Immature natural killer cell (primary cell): ENCODE results near the gene YLPM1. TPM values are rescaled to one million over a fixed set of nuclear protein-coding genes. Genes with fewer than 3 reads are reported as not detected.

ENCODE experiments used
- DNase-seq, 3 donors: peaks; one replicate each; pipeline ENCODE4 v3.0.0; 2022; ENCODE audit warnings: mixed read lengths in 1 of 3
- H3K27ac Mint-ChIP-seq, 6 donors: one replicate each; pipeline ENCODE4 v1.8.0; 2020; ENCODE audit warnings: mixed read lengths in 6 of 6, mild to moderate bottlenecking in 5 of 6, inconsistent platforms in 4 of 6, moderate library complexity in 3 of 6
- H3K27me3 Mint-ChIP-seq, 3 donors: one replicate each; pipeline ENCODE4 v1.8.0; 2020 to 2021; ENCODE audit warnings: low read depth in 3 of 3, mild to moderate bottlenecking in 3 of 3, mixed read lengths in 3 of 3, moderate library complexity in 3 of 3, inconsistent platforms in 1 of 3
- H3K36me3 Mint-ChIP-seq, 3 donors: one replicate each; pipeline ENCODE4 v1.8.0; 2020; ENCODE audit warnings: mixed read lengths in 3 of 3, inconsistent platforms in 2 of 3, mild to moderate bottlenecking in 2 of 3
- H3K4me1 Mint-ChIP-seq, 2 donors: one replicate each; pipeline ENCODE4 v1.8.0; 2020; ENCODE audit warnings: inconsistent platforms in 2 of 2, mild to moderate bottlenecking in 2 of 2, mixed read lengths in 2 of 2, moderate library complexity in 1 of 2
- H3K4me3 Mint-ChIP-seq, 5 donors: one replicate each; pipeline ENCODE4 v1.8.0; 2020; ENCODE audit warnings: mild to moderate bottlenecking in 5 of 5, mixed read lengths in 5 of 5, inconsistent platforms in 3 of 5, moderate library complexity in 3 of 5
- H3K9me3 Mint-ChIP-seq, 6 donors: one replicate each; pipeline ENCODE4 v1.8.0; 2020; ENCODE audit warnings: mild to moderate bottlenecking in 6 of 6, mixed read lengths in 6 of 6, inconsistent platforms in 4 of 6, moderate library complexity in 3 of 6
- polyA plus RNA-seq, 3 donors: library from polyadenylated mRNA; unstranded; fragments of 300-500 nt; fragmentation: Illumina TruSeq; gene quantifications; one replicate each; pipeline ENCODE4 v1.2.3, GENCODE V29; 2021

Gene YLPM1, protein sequence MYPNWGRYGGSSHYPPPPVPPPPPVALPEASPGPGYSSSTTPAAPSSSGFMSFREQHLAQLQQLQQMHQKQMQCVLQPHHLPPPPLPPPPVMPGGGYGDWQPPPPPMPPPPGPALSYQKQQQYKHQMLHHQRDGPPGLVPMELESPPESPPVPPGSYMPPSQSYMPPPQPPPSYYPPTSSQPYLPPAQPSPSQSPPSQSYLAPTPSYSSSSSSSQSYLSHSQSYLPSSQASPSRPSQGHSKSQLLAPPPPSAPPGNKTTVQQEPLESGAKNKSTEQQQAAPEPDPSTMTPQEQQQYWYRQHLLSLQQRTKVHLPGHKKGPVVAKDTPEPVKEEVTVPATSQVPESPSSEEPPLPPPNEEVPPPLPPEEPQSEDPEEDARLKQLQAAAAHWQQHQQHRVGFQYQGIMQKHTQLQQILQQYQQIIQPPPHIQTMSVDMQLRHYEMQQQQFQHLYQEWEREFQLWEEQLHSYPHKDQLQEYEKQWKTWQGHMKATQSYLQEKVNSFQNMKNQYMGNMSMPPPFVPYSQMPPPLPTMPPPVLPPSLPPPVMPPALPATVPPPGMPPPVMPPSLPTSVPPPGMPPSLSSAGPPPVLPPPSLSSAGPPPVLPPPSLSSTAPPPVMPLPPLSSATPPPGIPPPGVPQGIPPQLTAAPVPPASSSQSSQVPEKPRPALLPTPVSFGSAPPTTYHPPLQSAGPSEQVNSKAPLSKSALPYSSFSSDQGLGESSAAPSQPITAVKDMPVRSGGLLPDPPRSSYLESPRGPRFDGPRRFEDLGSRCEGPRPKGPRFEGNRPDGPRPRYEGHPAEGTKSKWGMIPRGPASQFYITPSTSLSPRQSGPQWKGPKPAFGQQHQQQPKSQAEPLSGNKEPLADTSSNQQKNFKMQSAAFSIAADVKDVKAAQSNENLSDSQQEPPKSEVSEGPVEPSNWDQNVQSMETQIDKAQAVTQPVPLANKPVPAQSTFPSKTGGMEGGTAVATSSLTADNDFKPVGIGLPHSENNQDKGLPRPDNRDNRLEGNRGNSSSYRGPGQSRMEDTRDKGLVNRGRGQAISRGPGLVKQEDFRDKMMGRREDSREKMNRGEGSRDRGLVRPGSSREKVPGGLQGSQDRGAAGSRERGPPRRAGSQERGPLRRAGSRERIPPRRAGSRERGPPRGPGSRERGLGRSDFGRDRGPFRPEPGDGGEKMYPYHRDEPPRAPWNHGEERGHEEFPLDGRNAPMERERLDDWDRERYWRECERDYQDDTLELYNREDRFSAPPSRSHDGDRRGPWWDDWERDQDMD (N-terminal part only)
- 10 to 100 TPM in 1 of 3 donors, 1 to 10 TPM in 2; 3.8 to 17.2 (median 4.8) TPM for polyA plus RNA-seq

DNA sequence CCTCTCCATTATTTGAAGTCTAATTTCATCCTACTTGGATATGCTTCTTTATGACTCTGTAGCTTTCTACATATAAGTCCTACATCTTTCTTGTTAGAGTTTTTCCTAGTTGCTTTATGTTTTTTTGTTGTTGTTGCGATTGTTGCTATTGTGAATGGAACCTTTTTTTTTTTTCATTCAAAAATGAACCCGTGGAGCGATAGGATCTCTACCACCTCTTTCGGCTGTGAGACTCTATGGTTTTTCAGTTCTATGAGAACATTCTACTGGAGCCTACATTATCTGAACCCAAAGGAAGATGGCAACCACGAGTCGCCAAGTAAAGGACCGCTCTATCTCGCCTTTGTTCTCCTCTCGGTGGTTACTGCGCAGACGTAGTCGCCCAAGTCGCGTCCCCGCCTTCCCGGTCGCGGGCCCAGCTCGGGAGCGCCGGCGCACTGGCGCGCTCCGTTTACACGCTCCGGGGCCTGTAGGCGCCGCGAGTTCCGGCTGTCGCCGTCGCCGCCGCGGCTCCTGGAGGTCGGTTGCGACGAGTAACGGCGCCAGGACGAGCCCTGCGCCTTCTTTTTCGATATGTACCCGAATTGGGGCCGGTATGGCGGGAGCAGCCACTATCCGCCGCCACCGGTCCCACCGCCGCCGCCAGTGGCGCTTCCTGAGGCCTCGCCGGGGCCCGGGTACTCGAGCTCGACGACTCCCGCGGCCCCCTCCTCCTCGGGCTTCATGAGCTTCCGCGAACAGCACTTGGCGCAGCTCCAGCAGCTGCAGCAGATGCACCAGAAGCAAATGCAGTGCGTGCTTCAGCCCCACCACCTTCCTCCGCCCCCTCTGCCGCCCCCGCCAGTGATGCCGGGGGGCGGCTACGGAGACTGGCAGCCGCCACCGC lies at the start of gene YLPM1:
Gene YLPM1, plus strand, starts transcription at position 400 of the 886 bp plus-strand sequence. Its CDS starts 174 bp downstream, at position 574.
- Mint-ChIP-seq H3K4me3 (peak within 1 kb of the TSS; percentile 79 to 92 (median 85)), H3K27me3 (peaks cover 0 to 2% (median 0%) of the 10 kb centered on the region in 3 donors), H3K4me1 (peaks cover 51% of the 10 kb centered on the region in 2 donors), H3K9me3 (no peaks in the 10 kb centered on the region), H3K27ac (peak within 1 kb of the TSS; percentile 85 to 98 (median 96)), H3K36me3 (peaks cover 0 to 4% (median 4%) of the 10 kb centered on the region in 3 donors)
- peak; percentile 94 to 97 (median 97) for DNase-seq

DNA sequence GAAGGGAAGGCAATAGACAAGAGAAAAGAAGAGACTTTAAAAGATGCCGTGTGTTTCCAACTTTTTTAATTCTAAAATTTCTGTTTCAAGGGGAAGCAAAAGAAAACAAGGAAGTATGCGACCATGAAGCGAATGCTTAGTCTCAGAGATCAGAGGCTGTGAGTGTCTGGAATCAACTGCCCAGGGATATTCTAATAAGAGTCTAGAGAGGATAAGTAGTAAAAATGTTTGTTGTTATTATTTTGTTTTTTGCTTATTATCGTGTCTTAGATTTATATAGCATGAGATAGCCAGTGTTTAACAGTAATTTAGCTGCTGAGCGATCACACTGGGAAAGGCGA lies 49.8 kb upstream of the YLPM1 start:
- DNase-seq: no peak
- Mint-ChIP-seq H3K4me3 (peak overlapping the region; percentile 91 to 100 (median 95)), H3K9me3 (no peaks in the 10 kb centered on the region), H3K36me3 (peaks cover 7 to 18% (median 18%) of the 10 kb centered on the region in 3 donors), H3K4me1 (peaks cover 47 to 57% of the 10 kb centered on the region in 2 donors), H3K27me3 (peaks cover 0 to 5% (median 3%) of the 10 kb centered on the region in 3 donors), H3K27ac (peak overlapping the region; percentile 96 to 99 (median 98))

DNA sequence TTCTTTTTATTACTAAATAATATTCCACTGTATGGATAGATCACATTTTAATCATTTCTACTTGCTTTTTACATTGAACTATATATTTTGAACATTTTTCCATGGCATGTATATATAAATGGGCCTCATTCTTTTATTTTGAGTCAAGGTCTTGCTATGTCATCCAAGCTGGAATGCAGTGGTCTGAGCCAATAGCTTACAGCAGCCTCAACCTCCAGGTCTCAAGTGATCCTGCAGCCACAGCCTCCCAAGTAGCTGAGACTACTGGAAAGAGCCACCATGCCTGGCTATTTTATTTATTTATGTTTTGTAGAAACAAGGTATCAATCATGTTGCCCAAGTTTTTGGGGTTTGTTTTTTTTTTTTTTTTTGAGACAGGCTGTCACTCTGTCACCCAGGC lies 42.6 kb upstream of the YLPM1 start:
- no peak overlapping the region for H3K4me3 Mint-ChIP-seq
- H3K27me3 Mint-ChIP-seq: peaks cover 0 to 3% (median 0%) of the 10 kb centered on the region in 3 donors
- no peak overlapping the region for H3K27ac Mint-ChIP-seq
- no peaks in the 10 kb centered on the region for H3K9me3 Mint-ChIP-seq
- peaks cover 3 to 4% of the 10 kb centered on the region in 2 donors for H3K4me1 Mint-ChIP-seq
- H3K36me3 Mint-ChIP-seq: peaks cover 21 to 37% (median 27%) of the 10 kb centered on the region in 3 donors
- DNase-seq: no peak

DNA sequence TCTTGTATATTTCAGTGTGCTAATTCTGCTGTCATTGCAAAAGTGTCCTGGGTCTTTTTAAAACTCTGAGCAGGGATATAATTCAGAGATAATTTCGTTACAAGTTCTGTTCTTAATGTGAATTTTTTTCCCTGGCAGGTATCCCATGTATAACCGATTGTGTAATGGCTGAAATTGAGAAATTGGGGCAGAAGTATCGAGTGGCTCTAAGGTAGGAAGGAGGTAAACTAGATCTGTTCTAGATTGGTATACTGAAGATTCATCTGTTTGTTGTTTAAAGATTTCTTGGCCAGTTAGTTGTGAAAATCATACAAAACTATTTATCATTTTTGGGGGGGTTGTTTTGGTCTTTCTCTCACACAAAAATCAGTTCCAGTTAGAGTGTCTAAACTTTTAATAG lies 40.0 kb upstream of the YLPM1 start:
- Mint-ChIP-seq H3K4me3 (no peak overlapping the region), H3K9me3 (no peaks in the 10 kb centered on the region), H3K27me3 (peaks cover 0 to 3% (median 0%) of the 10 kb centered on the region in 3 donors), H3K27ac (no peak overlapping the region), H3K36me3 (peaks cover 13 to 26% (median 21%) of the 10 kb centered on the region in 3 donors), H3K4me1 (no peaks in the 10 kb centered on the region)
- DNase-seq: no peak

DNA sequence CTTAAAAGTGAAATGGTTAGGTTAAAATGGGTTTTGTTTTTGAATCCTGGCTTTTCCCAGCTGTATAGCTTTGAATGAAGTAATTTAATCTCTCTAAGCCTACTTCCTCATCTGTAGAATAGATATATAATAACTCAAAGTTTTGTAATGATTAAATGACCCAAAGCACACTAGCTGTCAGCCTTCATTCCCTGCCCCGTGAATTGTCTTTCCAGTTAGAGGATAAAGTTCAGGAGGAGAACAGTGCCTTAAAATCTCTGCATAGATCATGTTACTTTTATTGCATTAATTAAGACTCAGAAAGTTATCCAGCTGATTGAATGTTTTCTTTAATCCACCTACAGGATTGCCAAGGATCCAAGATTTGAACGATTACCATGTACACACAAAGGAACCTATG lies 30.7 kb upstream of the YLPM1 start:
- Mint-ChIP-seq H3K4me3 (no peak overlapping the region), H3K4me1 (no peaks in the 10 kb centered on the region), H3K9me3 (no peaks in the 10 kb centered on the region), H3K36me3 (peaks cover 11 to 36% (median 11%) of the 10 kb centered on the region in 3 donors), H3K27ac (no peak overlapping the region), H3K27me3 (no peaks in the 10 kb centered on the region)
- no peak for DNase-seq

DNA sequence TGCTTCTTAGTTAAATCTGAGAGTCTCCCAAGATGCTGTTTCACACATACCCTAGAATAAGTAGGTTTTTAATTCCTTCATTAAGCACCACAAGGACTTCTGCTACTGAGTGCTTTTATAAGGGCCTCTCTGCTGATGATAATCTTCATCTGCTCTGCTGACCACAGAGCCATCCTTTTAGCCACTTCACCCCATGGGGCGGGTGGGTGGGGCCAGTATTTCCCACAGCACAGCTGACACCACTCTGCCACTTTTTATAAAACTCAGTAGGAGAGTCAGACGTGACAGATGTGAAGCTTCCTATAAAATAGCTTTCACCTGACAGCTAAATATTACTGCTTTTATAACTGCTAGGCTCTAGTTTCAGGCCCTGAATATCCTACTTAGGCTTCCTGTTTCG lies 29.9 kb upstream of the YLPM1 start:
- Mint-ChIP-seq H3K36me3 (peaks cover 11 to 35% (median 11%) of the 10 kb centered on the region in 3 donors), H3K9me3 (no peaks in the 10 kb centered on the region), H3K4me3 (no peak overlapping the region), H3K27ac (no peak overlapping the region), H3K4me1 (no peaks in the 10 kb centered on the region), H3K27me3 (no peaks in the 10 kb centered on the region)
- no peak for DNase-seq

DNA sequence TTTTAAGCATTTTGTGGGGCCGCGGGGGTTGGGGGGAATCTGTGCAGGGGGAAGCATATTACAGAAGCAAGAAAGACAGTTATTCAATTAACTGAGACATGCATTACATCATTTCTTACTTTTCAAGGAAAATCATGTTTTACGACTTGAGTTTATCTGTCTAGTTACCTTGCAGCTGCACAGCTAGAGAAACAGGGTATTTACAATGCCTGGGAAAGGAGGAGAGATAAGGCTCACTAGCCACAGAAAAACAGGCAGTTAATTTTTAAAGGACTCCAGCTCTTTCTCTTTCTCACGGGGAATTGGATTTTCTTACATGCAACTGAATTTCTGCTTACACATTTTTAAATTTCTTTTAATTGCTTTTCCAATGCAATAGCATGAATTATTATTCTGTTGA lies 28.0 kb upstream of the YLPM1 start:
- Mint-ChIP-seq H3K4me3 (no peak overlapping the region), H3K36me3 (peaks cover 11 to 36% (median 14%) of the 10 kb centered on the region in 3 donors), H3K4me1 (no peaks in the 10 kb centered on the region), H3K9me3 (no peaks in the 10 kb centered on the region), H3K27me3 (no peaks in the 10 kb centered on the region), H3K27ac (peak overlapping the region in 1 of 6 donors; percentile 7)
- no peak for DNase-seq

DNA sequence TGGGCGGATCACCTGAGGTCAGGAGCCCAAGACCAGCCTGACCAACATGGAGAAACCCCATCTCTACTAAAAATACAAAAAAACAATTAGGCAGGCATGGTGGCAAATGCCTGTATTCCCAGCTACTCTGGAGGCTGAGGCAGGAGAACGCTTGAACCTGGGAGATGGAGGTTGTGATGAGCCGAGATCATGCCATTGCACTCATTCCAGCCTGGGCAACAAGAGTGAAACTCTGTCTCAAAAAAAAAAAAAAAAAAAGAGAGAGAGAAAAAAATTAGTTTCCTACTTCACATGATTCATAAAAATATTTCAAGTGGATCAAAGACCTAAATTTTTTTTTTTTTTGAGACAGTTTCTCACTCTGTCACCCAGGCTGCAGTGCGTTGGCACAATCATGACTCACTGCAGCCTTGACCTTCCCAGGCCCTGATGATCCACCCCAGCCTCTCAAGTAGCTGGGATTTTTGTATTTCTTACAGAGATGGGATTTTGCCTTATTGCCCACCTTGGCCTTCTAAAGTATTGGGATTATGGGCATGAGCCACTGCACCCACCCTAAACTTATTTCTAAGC lies 25.3 kb upstream of the YLPM1 start:
- H3K4me1 Mint-ChIP-seq: no peaks in the 10 kb centered on the region

DNA sequence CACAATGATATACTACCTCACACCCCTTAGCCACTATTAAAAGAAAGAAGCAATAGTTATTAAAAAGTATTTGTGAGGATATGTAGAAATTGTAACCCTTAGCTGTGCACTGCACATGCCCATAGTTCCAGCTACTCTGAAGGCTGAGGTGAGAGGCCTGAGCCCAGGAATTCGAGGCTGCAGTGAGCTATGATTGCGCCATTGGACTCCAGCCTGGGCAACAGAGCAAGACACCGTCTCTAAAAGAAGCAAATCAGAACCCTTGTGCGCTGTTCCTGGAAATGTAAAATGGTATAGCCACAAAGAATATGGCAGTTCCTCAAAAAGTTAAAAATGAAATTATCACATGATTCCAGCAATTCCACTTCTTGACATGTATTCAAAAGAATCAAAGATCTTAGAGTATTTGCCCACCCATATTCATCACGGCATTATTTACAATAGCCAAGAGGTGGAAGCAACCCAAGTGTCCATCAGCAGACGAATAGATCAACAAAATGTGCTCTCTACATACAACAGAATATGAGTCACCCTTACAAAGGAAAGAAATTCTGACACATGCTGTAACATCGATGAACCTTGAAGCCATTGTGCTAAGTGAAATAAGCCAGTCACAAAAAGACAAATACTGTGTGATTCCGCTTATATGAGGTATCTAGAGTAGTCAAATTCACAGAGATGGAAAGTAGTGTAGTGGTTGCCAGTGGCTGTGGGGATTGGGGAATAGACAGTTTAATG lies 23.7 kb upstream of the YLPM1 start:
- DNase-seq: no peak
- Mint-ChIP-seq H3K27me3 (no peaks in the 10 kb centered on the region), H3K27ac (no peak overlapping the region), H3K4me3 (no peak overlapping the region), H3K9me3 (no peaks in the 10 kb centered on the region), H3K4me1 (no peaks in the 10 kb centered on the region), H3K36me3 (peaks cover 7 to 24% (median 8%) of the 10 kb centered on the region in 3 donors)

More for the DNA sequence above, 25.3 kb upstream of the YLPM1 start:
- DNase-seq: no peak
- Mint-ChIP-seq H3K9me3 (no peaks in the 10 kb centered on the region), H3K27ac (no peak overlapping the region), H3K27me3 (no peaks in the 10 kb centered on the region), H3K36me3 (peaks cover 11 to 29% (median 14%) of the 10 kb centered on the region in 3 donors), H3K4me3 (no peak overlapping the region)

DNA sequence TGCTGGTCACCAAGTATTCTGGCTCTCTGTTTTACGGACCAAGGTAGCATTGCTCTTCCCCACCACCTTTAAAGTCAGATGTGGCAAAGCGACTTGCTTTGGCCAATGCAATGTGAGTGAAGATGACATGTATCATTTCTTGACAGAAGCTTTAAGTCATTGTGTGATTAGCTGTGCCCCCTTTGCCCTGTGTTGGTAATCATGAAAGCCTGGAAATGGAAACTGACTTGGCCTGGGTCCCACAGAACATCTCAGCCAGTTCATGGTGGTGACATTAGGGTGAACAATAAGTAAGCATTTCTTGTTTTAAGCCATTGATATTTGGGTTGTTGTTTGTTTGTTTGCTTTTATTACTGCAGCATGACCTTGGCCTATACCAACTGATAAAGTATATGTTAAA lies 15.9 kb upstream of the YLPM1 start:
- peaks cover 0 to 7% (median 4%) of the 10 kb centered on the region in 6 donors for H3K9me3 Mint-ChIP-seq
- no peaks in the 10 kb centered on the region for H3K4me1 Mint-ChIP-seq

DNA sequence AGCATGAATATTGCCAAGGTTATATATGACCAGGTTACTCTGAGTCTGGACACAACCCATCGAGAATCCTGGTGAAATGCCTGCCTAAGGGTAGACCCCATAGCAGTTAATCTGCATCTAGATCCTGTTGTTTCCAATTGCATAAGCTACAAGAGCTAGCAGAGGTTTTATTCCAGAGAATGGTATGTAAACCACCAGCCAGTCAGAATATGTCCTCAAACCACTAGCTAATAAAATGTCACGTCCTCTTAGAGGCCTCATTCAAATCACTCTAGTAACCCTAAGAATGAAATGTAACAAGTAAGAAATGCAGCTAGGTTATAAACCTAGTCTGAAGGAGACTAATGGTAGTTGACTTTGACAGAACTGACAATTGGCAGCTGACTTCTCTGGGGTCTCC lies 9.0 kb upstream of the YLPM1 start:
- Mint-ChIP-seq H3K9me3 (peaks cover 4 to 22% (median 13%) of the 10 kb centered on the region in 6 donors), H3K4me3 (no peak overlapping the region), H3K36me3 (peaks cover 3 to 12% (median 4%) of the 10 kb centered on the region in 3 donors), H3K4me1 (no peaks in the 10 kb centered on the region), H3K27ac (no peak overlapping the region), H3K27me3 (peaks cover 1 to 6% (median 3%) of the 10 kb centered on the region in 3 donors)
- DNase-seq: no peak

More for the DNA sequence above, 15.9 kb upstream of the YLPM1 start:
- Mint-ChIP-seq H3K27me3 (peaks cover 0 to 2% (median 1%) of the 10 kb centered on the region in 3 donors), H3K4me3 (no peak overlapping the region), H3K27ac (no peak overlapping the region), H3K36me3 (peaks cover 3 to 7% (median 4%) of the 10 kb centered on the region in 3 donors)
- no peak for DNase-seq

DNA sequence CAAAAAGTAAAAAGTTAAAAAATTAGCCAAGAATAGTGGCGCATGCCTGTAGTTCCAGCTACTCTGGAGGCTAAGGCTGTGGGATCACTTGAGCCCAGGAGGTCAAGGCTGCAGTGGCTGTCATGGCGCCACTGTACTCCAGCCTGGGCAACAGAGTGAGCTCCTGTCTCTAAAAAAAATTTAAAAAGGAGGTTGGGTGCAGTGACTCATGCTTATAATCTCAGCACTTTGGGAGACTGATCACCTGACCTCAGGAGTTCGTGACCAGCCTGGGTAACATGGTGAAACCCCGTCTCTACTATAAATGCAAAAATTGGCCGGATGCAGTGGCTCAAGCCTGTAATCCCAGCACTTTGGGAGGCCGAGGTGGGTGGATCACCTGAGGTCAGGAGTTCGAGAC lies 8.2 kb upstream of the YLPM1 start:
- H3K27ac Mint-ChIP-seq: no peak overlapping the region
- peaks cover 1 to 6% (median 3%) of the 10 kb centered on the region in 3 donors for H3K27me3 Mint-ChIP-seq
- H3K4me3 Mint-ChIP-seq: no peak overlapping the region
- H3K36me3 Mint-ChIP-seq: peaks cover 3 to 12% (median 4%) of the 10 kb centered on the region in 3 donors
- peaks cover 4 to 22% (median 13%) of the 10 kb centered on the region in 6 donors for H3K9me3 Mint-ChIP-seq
- DNase-seq: no peak
- H3K4me1 Mint-ChIP-seq: no peaks in the 10 kb centered on the region
